ENCODE results near the gene ABCB11. TPM values are rescaled to one million over a fixed set of nuclear protein-coding genes. Genes with fewer than 3 reads are reported as not detected.

ABCB11 gene
- polyA plus RNA-seq, 1 of the 3 experiments (the other 2 are of a cell fraction), result not detected

GRCh38 chr2:168995744-168996143 is 35.4 kb downstream of the ABCB11 start:
- no peak for TF ChIP-seq RCOR1 (IDR thresholded peaks at IDR 0.05; ENCODE audit: low read length)
- no peak for TF ChIP-seq TCF12 (IDR thresholded peaks at IDR 0.05)
- TF ChIP-seq NRF1 (IDR thresholded peaks at IDR 0.05; ENCODE audit: low read depth, low read length), result no peak
- TF ChIP-seq RAD21 (IDR thresholded peaks at IDR 0.05; ENCODE audit: low read length), result no peak
- TF ChIP-seq, protein P1, sequence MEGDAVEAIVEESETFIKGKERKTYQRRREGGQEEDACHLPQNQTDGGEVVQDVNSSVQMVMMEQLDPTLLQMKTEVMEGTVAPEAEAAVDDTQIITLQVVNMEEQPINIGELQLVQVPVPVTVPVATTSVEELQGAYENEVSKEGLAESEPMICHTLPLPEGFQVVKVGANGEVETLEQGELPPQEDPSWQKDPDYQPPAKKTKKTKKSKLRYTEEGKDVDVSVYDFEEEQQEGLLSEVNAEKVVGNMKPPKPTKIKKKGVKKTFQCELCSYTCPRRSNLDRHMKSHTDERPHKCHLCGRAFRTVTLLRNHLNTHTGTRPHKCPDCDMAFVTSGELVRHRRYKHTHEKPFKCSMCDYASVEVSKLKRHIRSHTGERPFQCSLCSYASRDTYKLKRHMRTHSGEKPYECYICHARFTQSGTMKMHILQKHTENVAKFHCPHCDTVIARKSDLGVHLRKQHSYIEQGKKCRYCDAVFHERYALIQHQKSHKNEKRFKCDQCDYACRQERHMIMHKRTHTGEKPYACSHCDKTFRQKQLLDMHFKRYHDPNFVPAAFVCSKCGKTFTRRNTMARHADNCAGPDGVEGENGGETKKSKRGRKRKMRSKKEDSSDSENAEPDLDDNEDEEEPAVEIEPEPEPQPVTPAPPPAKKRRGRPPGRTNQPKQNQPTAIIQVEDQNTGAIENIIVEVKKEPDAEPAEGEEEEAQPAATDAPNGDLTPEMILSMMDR (IDR thresholded peaks at IDR 0.05), result no peak
- no peak for TF ChIP-seq SIN3A (IDR thresholded peaks at IDR 0.05; ENCODE audit: borderline replicate concordance, low read depth, low read length)
- no peak for TF ChIP-seq CHD2 (IDR thresholded peaks at IDR 0.05; ENCODE audit: low read length, partially characterized antibody)
- TF ChIP-seq ELF1 (IDR thresholded peaks at IDR 0.05), result no peak
- TF ChIP-seq NFIC (IDR thresholded peaks at IDR 0.05; ENCODE audit: borderline replicate concordance), result no peak
- WGBS (ENCODE audit: low lambda C conversion rate), result 72% methylated on average over 1 of the region's 1 CpG
- Histone ChIP-seq H3K27me3 (ENCODE audit: insufficient read depth) (no peaks in the 10 kb centered on the region), H3K9me2 (no peaks in the 10 kb centered on the region), H2AFZ (ENCODE audit: low read depth) (no peak overlapping the region), H3K4me3 (ENCODE audit: low read depth in 2 of 2, low read length in 1 of 2) (no peak overlapping the region), H4K20me1 (ENCODE audit: insufficient read depth) (no peaks in the 10 kb centered on the region), H3K79me2 (ENCODE audit: insufficient read depth) (no peaks in the 10 kb centered on the region), H3K4me1 (ENCODE audit: control insufficient read depth in 1 of 2, insufficient read depth in 2 of 2, low read depth in 1 of 2, low read length in 1 of 2) (no peaks in the 10 kb centered on the region; a peak in 1 of 4 replicates), H3F3A (replicated peaks; ENCODE audit: insufficient read depth) (no peaks in the 10 kb centered on the region), H3K9me3 (no peaks in the 10 kb centered on the region), H3K9ac (no peak overlapping the region), H3K4me2 (0 out of 2 replicates have a peak overlapping the region, but pooled peaks have one; percentile 15), H3K36me3 (replicated peaks in 1 of 2; ENCODE audit: control insufficient read depth in 1 of 2, insufficient read depth in 2 of 2, low read length in 1 of 2) (no peaks in the 10 kb centered on the region), H3K27ac (ENCODE audit: low read depth in 2 of 2, low read length in 1 of 2) (no peak overlapping the region)
- POLR2A ChIA-PET, result no interaction called here
- CTCF ChIA-PET, result no interaction called here
- no peak for DNase-seq

- ChIA-PET POLR2A (no interaction called here), CTCF (no interaction called here)
- no peak overlapping the region for H3K9ac ChIP-seq
- no peaks in the 10 kb centered on the region for H3K9me3 ChIP-seq
- DNase-seq, result no peak
- H3K36me3 ChIP-seq (replicated peaks in 1 of 2; ENCODE audit: control insufficient read depth in 1 of 2, insufficient read depth in 2 of 2, low read length in 1 of 2), result no peaks in the 10 kb centered on the region
- H3K4me2 ChIP-seq, result no peak overlapping the region
- H3K4me3 ChIP-seq (ENCODE audit: low read depth in 2 of 2, low read length in 1 of 2), result no peak overlapping the region
- H2AFZ ChIP-seq (ENCODE audit: low read depth), result no peak overlapping the region
- no peaks in the 10 kb centered on the region; a peak in 1 of 4 replicates for H3K4me1 ChIP-seq (ENCODE audit: control insufficient read depth in 1 of 2, insufficient read depth in 2 of 2, low read depth in 1 of 2, low read length in 1 of 2)
- no peaks in the 10 kb centered on the region for H4K20me1 ChIP-seq (ENCODE audit: insufficient read depth)
- H3F3A ChIP-seq (replicated peaks; ENCODE audit: insufficient read depth), result no peaks in the 10 kb centered on the region
- no peaks in the 10 kb centered on the region for H3K27me3 ChIP-seq (ENCODE audit: insufficient read depth)
- H3K9me2 ChIP-seq, result no peaks in the 10 kb centered on the region
- H3K79me2 ChIP-seq (ENCODE audit: insufficient read depth), result no peaks in the 10 kb centered on the region
- H3K27ac ChIP-seq (ENCODE audit: low read depth in 2 of 2, low read length in 1 of 2), result no peak overlapping the region
- TF ChIP-seq CHD2 (IDR thresholded peaks at IDR 0.05; ENCODE audit: low read length, partially characterized antibody) (no peak), RCOR1 (IDR thresholded peaks at IDR 0.05; ENCODE audit: low read length) (no peak), NFIC (IDR thresholded peaks at IDR 0.05; ENCODE audit: borderline replicate concordance) (no peak), EZH2phosphoT487 (IDR thresholded peaks at IDR 0.05; ENCODE audit: borderline replicate concordance, low read depth) (no peak), FOSL2 (IDR thresholded peaks at IDR 0.05; ENCODE audit: borderline replicate concordance, low read depth) (no peak), EP300 (IDR thresholded peaks at IDR 0.05; ENCODE audit: borderline replicate concordance in 1 of 2, low read depth in 1 of 2, low read length in 1 of 2) (no peak), TCF12 (IDR thresholded peaks at IDR 0.05) (no peak), MAX (IDR thresholded peaks at IDR 0.05; ENCODE audit: low read depth) (no peak)
- TF ChIP-seq, protein P2, sequence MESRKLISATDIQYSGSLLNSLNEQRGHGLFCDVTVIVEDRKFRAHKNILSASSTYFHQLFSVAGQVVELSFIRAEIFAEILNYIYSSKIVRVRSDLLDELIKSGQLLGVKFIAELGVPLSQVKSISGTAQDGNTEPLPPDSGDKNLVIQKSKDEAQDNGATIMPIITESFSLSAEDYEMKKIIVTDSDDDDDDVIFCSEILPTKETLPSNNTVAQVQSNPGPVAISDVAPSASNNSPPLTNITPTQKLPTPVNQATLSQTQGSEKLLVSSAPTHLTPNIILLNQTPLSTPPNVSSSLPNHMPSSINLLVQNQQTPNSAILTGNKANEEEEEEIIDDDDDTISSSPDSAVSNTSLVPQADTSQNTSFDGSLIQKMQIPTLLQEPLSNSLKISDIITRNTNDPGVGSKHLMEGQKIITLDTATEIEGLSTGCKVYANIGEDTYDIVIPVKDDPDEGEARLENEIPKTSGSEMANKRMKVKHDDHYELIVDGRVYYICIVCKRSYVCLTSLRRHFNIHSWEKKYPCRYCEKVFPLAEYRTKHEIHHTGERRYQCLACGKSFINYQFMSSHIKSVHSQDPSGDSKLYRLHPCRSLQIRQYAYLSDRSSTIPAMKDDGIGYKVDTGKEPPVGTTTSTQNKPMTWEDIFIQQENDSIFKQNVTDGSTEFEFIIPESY (IDR thresholded peaks at IDR 0.05; ENCODE audit: borderline replicate concordance, low read depth), result no peak
- TF ChIP-seq, protein P3, sequence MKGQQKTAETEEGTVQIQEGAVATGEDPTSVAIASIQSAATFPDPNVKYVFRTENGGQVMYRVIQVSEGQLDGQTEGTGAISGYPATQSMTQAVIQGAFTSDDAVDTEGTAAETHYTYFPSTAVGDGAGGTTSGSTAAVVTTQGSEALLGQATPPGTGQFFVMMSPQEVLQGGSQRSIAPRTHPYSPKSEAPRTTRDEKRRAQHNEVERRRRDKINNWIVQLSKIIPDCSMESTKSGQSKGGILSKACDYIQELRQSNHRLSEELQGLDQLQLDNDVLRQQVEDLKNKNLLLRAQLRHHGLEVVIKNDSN (IDR thresholded peaks at IDR 0.05; ENCODE audit: borderline replicate concordance, low read depth), result no peak
- 68% methylated on average over 3 of the region's 3 CpGs for WGBS (ENCODE audit: low lambda C conversion rate)
Observed at GRCh38 chr2:168993538-168993937, 37.6 kb downstream of the ABCB11 start.

Data from SK-N-SH (cell line).